Measurements from ENCODE around the gene GNB1L. TPM values are rescaled to one million over a fixed set of nuclear protein-coding genes. Genes with fewer than 3 reads are reported as not detected.
A peak's percentile ranks its signal among the peaks of the same experiment; 100 is the strongest.

The GNB1L gene
- total and polyA plus RNA-seq, 2 of the 13 experiments (the other 11 are each of a cell fraction or from before 2014, with no cell fraction given), result 2.5 to 7.4 TPM

DNA sequence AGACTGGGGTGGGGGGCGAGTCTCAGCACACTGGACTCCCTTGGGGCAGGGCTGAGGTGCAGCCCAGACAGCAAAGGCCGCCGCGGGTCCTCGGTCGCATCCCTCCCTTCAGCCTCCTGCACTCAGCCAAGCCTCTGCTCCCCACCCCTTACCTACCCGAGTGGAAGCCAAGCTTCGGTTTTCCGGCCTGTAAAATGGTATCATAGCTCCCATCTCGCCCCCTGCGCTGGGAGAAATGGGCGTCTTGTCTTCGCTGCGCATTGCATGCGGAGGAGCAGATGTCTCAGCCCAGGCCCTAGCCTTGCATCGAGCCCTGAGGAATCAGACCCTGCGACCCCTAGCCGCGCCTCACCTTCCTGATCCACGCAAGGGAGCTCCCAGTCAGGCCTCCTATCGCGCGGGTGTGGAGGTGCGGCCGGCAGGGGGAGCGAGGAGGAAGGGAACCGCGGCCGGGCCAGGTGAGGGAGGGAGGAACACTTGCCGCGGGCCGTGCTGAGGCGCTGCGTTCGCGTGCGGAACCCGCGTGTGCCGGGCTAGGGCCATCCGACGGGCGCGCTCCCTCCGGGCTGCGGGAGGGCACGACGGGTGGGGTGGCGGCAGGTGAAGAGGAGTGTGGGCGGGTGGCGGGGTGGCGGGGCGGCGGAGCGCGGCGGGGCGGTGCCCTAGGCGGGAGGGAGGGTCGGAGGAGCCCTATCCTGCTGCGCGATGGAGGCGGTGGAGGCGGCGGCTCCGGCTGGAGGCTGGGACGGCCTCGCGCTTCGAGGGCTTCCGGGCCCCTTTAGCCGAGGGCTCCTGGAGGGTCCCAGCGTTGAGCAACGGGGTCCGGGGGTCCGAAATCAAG lies 98.2 kb downstream of the GNB1L start (continued):
- TF ChIP-seq YY1 (IDR thresholded peaks at IDR 0.05; ENCODE audit: insufficient read depth, insufficient replicate concordance, low read depth, low read length) (peak; percentile 36), REL (CRISPR knock-in tag; conservative IDR thresholded peaks at IDR 0.05) (no peak), CCAR2 (optimal IDR thresholded peaks at IDR 0.05; ENCODE audit: low read depth, low read length) (no peak), ZNF652 (CRISPR knock-in tag; IDR thresholded peaks at IDR 0.05; ENCODE audit: borderline replicate concordance, low read depth) (no peak), MXD4 (CRISPR knock-in tag; IDR thresholded peaks at IDR 0.05) (no peak), ZZZ3 (CRISPR knock-in tag; IDR thresholded peaks at IDR 0.05; ENCODE audit: borderline replicate concordance) (no peak), ZMAT3 (CRISPR knock-in tag; conservative IDR thresholded peaks at IDR 0.05) (no peak), GTF2F1 (IDR thresholded peaks at IDR 0.05; ENCODE audit: low read length) (no peak), ZNF124 (CRISPR knock-in tag; IDR thresholded peaks at IDR 0.05) (no peak), FOXP1 (IDR thresholded peaks at IDR 0.05) (no peak), FOXP1 (CRISPR knock-in tag; IDR thresholded peaks at IDR 0.05) (no peak), CENPX (CRISPR knock-in tag; IDR thresholded peaks at IDR 0.05) (no peak), ZNF788 (CRISPR knock-in tag; IDR thresholded peaks at IDR 0.05; ENCODE audit: borderline replicate concordance) (0 out of 2 replicates have a peak, but pooled peaks have one; percentile 32), HNF4G (IDR thresholded peaks at IDR 0.05; ENCODE audit: borderline replicate concordance, low read depth, low read length) (no peak), HNF4G (CRISPR knock-in tag; IDR thresholded peaks at IDR 0.05; ENCODE audit: borderline replicate concordance, low read depth) (no peak), TBL1XR1 (IDR thresholded peaks at IDR 0.05; ENCODE audit: borderline replicate concordance, low read length, partially characterized antibody) (no peak), ZNF672 (CRISPR knock-in tag; IDR thresholded peaks at IDR 0.05) (no peak), IKZF1 (IDR thresholded peaks at IDR 0.05) (no peak)
- TF ChIP-seq, protein P1, sequence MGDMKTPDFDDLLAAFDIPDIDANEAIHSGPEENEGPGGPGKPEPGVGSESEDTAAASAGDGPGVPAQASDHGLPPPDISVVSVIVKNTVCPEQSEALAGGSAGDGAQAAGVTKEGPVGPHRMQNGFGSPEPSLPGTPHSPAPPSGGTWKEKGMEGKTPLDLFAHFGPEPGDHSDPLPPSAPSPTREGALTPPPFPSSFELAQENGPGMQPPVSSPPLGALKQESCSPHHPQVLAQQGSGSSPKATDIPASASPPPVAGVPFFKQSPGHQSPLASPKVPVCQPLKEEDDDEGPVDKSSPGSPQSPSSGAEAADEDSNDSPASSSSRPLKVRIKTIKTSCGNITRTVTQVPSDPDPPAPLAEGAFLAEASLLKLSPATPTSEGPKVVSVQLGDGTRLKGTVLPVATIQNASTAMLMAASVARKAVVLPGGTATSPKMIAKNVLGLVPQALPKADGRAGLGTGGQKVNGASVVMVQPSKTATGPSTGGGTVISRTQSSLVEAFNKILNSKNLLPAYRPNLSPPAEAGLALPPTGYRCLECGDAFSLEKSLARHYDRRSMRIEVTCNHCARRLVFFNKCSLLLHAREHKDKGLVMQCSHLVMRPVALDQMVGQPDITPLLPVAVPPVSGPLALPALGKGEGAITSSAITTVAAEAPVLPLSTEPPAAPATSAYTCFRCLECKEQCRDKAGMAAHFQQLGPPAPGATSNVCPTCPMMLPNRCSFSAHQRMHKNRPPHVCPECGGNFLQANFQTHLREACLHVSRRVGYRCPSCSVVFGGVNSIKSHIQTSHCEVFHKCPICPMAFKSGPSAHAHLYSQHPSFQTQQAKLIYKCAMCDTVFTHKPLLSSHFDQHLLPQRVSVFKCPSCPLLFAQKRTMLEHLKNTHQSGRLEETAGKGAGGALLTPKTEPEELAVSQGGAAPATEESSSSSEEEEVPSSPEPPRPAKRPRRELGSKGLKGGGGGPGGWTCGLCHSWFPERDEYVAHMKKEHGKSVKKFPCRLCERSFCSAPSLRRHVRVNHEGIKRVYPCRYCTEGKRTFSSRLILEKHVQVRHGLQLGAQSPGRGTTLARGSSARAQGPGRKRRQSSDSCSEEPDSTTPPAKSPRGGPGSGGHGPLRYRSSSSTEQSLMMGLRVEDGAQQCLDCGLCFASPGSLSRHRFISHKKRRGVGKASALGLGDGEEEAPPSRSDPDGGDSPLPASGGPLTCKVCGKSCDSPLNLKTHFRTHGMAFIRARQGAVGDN (CRISPR knock-in tag; IDR thresholded peaks at IDR 0.05), result peak; percentile 61
- TF ChIP-seq, protein P2, sequence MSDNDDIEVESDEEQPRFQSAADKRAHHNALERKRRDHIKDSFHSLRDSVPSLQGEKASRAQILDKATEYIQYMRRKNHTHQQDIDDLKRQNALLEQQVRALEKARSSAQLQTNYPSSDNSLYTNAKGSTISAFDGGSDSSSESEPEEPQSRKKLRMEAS (IDR thresholded peaks at IDR 0.05), result peak; percentile 54; the same call in 1 of the 2 replicates
- TF ChIP-seq, protein P3, sequence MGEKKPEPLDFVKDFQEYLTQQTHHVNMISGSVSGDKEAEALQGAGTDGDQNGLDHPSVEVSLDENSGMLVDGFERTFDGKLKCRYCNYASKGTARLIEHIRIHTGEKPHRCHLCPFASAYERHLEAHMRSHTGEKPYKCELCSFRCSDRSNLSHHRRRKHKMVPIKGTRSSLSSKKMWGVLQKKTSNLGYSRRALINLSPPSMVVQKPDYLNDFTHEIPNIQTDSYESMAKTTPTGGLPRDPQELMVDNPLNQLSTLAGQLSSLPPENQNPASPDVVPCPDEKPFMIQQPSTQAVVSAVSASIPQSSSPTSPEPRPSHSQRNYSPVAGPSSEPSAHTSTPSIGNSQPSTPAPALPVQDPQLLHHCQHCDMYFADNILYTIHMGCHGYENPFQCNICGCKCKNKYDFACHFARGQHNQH (CRISPR knock-in tag; IDR thresholded peaks at IDR 0.05), result no peak
- TF ChIP-seq, protein P4, sequence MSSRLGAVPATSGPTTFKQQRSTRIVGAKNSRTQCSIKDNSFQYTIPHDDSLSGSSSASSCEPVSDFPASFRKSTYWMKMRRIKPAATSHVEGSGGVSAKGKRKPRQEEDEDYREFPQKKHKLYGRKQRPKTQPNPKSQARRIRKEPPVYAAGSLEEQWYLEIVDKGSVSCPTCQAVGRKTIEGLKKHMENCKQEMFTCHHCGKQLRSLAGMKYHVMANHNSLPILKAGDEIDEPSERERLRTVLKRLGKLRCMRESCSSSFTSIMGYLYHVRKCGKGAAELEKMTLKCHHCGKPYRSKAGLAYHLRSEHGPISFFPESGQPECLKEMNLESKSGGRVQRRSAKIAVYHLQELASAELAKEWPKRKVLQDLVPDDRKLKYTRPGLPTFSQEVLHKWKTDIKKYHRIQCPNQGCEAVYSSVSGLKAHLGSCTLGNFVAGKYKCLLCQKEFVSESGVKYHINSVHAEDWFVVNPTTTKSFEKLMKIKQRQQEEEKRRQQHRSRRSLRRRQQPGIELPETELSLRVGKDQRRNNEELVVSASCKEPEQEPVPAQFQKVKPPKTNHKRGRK (CRISPR knock-in tag; IDR thresholded peaks at IDR 0.05), result no peak
- TF ChIP-seq, protein P5, sequence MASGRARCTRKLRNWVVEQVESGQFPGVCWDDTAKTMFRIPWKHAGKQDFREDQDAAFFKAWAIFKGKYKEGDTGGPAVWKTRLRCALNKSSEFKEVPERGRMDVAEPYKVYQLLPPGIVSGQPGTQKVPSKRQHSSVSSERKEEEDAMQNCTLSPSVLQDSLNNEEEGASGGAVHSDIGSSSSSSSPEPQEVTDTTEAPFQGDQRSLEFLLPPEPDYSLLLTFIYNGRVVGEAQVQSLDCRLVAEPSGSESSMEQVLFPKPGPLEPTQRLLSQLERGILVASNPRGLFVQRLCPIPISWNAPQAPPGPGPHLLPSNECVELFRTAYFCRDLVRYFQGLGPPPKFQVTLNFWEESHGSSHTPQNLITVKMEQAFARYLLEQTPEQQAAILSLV (CRISPR knock-in tag; IDR thresholded peaks at IDR 0.05; ENCODE audit: borderline replicate concordance), result no peak

All from HepG2 (cell line).